HG03103 (cell line): ENCODE data around the gene STEAP3.

Source experiments
- ATAC-seq: cut with Tn5 transposase; IDR thresholded peaks from one replicate; pipeline ENCODE4 v1.9.1; 2021; ENCODE audit warnings: low read depth; ENCODE audit not compliant: unreplicated experiment

Gene STEAP3

GRCh38 chr2:119245076-119245840, 21.6 kb downstream of the STEAP3 start:
- no peak for ATAC-seq

GRCh38 chr2:119245841-119246230, 22.2 kb downstream of the STEAP3 start:
- no peak for ATAC-seq

- ATAC-seq: no peak
Measured at GRCh38 chr2:119246884-119247843, 23.5 kb downstream of the STEAP3 start.

- ATAC-seq: no peak
Measured at GRCh38 chr2:119247844-119248271, 24.2 kb downstream of the STEAP3 start.

GRCh38 chr2:119248311-119248710, 24.7 kb downstream of the STEAP3 start:
- no peak for ATAC-seq

GRCh38 chr2:119248751-119249150, 25.1 kb downstream of the STEAP3 start:
- ATAC-seq: no peak

- no peak for ATAC-seq
Measured at GRCh38 chr2:119249311-119249710, 25.7 kb downstream of the STEAP3 start.

GRCh38 chr2:119249855-119250717, 26.5 kb downstream of the STEAP3 start:
- ATAC-seq: no peak

- ATAC-seq: no peak
Measured at GRCh38 chr2:119250718-119251290, 27.2 kb downstream of the STEAP3 start.

GRCh38 chr2:119251652-119252051, 28.0 kb downstream of the STEAP3 start:
- no peak for ATAC-seq

- ATAC-seq: no peak
Measured at GRCh38 chr2:119252186-119253113, 28.8 kb downstream of the STEAP3 start.

- ATAC-seq: no peak
Measured at GRCh38 chr2:119253114-119253702, 29.6 kb downstream of the STEAP3 start.

GRCh38 chr2:119253760-119254600, 30.3 kb downstream of the STEAP3 start:
- ATAC-seq: no peak

GRCh38 chr2:119254601-119255080, 31.0 kb downstream of the STEAP3 start:
- ATAC-seq: no peak

- no peak for ATAC-seq
Measured at GRCh38 chr2:119255760-119256581, 32.3 kb downstream of the STEAP3 start.

- no peak for ATAC-seq
Measured at GRCh38 chr2:119256582-119256921, 32.9 kb downstream of the STEAP3 start.

- ATAC-seq: no peak
Measured at GRCh38 chr2:119257198-119257597, 33.6 kb downstream of the STEAP3 start.
